Suppressor macrophage treated with lipopolysaccharide for 1 hour (primary cell): ENCODE measurements around the gene TBL2.
A peak's percentile ranks its signal among the peaks of the same experiment; 100 is the strongest.
"Not testable (repeated sequence)": the region's sequence is repeated elsewhere in the genome, so short reads cannot be mapped to it uniquely, and the experiment has no call there.

Source experiments
- DNase-seq, 3 donors: peaks; one replicate each; pipeline ENCODE4 v3.0.0-alpha.2; 2020 to 2022

The TBL2 gene

GRCh38 chr7:73530800-73531199, 47.6 kb downstream of the TBL2 start:
- DNase-seq = no peak

DNA sequence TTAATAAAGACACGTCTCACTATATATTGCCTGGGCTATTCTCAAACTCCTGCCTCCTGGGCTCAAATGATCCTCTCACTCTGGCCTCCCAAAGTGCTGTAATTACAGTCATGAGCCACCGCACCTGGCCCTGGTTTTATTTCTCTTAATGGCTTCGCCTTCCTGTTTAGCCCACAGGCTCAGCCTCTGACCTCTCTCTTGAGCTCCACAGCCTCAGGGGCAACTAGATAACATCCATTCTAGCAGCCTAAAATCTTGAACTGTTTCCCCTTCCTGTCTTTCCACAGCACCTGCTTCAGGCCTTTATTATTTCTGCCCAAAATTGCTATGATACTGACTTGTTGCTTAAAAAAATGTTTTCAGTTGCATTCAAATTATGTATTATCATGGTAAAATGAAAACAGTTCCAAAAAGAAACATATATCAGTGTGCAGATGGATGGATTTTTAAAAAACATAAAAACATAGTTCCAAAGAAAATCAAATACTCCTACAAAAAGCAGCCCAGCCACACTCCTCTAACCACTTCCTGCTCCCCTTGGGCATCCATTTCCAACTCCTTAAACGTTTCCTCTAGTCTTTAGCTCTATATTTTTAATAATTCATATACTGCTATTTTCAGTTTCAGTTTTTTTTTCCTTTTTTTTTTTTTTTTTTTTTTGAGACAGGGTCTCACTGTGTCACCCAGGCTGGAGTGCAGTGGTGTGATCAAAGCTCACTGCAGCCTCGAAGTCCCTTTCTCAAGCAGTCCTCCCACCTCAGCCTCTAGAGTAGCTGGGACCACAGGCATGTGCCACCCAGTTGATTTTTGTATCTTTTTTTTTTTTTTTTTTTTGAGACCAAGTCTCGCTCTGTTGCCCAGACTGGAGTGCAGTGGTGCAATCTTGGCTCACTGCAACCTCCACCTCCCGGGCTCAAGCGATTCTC, 51.2 kb downstream of the TBL2 start:
- DNase-seq = peak in 1 of 3 donors; percentile 3

- not testable (repeated sequence) for DNase-seq
Measured at GRCh38 chr7:73526158-73526494, 52.3 kb downstream of the TBL2 start.

DNA sequence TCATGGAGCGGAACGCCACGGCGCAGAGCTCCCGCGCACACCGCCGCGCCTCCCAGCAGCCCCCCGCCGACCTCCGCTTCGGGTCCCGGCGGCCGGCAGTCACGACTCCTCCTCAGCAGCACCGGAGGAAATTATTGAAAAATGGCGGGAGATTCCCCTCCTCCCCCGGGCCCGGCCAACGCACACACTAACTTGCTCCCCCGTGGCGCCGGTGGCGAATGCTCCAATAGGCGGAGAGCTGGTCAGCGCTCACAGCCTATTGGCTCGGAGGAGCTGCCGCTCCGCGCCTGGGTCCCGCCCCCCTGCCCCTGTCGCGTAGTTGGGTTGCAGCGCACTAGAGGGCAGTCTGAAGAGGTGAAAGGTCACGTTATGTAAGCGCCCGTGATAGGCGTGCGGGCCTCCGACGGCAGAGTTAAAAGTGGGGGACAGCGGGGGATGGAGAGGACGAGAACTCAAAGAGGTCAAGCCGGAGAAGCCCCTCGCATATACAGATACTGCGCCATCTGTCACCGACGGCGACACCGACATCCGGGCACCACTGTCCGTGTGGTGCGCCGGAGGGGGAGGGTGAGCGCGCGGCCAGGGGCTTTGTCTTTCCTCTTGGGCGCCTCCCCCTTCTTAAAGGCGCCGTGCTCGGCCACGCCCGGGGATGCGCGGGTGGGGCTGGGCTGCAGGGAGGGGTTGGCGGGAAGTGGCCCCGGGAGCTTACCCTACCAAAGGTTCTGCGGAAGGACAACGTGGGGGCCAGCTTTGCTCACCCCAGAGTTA, 56.1 kb downstream of the TBL2 start, which contains the start of gene BAZ1B:
TSS of gene BAZ1B (minus strand) at position 189 of the 768 bp plus-strand sequence. CDS start 360 bp downstream, outside the sequence.
- DNase-seq = peak; percentile 98 to 100 (median 99)

- DNase-seq = peak; percentile 53 to 85 (median 69)
Measured at GRCh38 chr7:73521636-73522104, 56.7 kb downstream of the TBL2 start.

- DNase-seq = peak; percentile 17 to 34 (median 28)
Measured at GRCh38 chr7:73520673-73521635, 57.4 kb downstream of the TBL2 start.

DNA sequence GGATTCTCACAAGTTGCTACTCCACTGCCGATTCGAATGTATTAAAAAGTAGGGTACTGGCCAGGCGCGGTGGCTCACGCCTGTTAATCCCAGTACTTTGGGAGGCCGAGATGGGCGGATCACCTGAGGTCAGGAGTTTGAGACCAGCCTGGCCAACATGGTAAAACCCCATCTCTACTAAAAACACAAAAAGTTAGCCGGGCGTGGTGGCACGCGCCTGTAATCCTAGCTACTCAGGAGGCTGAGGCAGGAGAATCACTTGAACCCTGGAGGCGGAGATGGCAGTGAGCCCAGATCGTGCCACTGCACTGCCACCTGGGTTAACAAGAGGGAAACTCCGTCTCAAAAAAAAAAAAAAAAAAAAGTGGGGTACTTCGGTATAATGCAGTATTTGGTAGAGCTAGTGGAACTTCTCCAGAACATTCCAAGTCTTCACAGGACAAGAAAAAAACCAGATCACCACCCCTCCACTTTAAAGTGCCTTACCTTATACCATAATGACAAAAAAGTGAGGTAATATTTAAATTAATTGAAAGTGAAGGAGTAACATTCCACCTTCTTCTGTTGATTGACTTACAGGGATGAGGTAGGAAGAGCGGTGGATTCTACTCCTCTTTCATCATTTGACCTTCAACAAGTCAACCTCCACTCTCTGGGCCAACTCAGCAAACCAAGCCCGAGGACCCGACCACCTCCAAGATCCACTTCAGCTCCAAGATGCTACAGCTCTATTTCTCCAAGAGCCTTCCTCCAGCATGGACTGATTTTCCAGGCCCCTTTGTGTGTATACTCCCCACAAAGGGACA, 58.3 kb downstream of the TBL2 start:
- DNase-seq = peak in 2 of 3 donors; percentile 9 to 16

GRCh38 chr7:73518470-73518869, 59.9 kb downstream of the TBL2 start:
- DNase-seq = no peak
